GM12865 (cell line): Measurements from ENCODE around the gene DOK6.
"Not testable (repeated sequence)": the region's sequence is repeated elsewhere in the genome, so short reads cannot be mapped to it uniquely, and the experiment has no call there.

ENCODE experiments used
- DNase-seq: peaks from one replicate; pipeline ENCODE4 v3.0.0; 2010; ENCODE audit warnings: low read depth
- H3K4me3 ChIP-seq: 2 replicates; pipeline ENCODE4 v1.5.1; 2011; ENCODE audit warnings: mild to moderate bottlenecking, low read depth, low read length, control low read depth
- TF ChIP-seq, protein P1 (sequence below): IDR thresholded peaks from 2 replicates; pipeline ENCODE4 v1.5.1; 2011; ENCODE audit warnings: low read length, control low read depth, low read depth, inconsistent platforms; ENCODE audit not compliant: insufficient read depth; ENCODE audit errors: missing control alignments

The DOK6 gene

DNA sequence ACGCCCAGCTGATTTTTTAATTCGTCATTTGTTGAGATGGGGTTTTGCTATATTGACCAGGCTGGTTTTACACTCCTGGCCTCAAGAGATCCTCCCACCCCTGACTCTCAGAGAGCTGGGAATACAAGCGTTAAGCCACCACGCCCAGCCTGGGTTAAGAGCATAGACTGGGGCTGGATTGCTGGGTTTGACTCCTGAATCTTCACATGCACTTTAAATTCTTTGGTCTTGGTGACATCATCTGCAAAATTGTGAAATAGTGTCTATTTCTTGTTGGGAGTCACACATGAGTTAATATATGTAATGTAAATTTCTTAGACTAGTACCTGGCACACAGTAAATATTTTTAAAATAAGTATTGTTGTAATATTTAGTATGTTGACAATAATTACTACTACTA, 257.4 kb downstream of the DOK6 start:
- TF ChIP-seq, protein P1, sequence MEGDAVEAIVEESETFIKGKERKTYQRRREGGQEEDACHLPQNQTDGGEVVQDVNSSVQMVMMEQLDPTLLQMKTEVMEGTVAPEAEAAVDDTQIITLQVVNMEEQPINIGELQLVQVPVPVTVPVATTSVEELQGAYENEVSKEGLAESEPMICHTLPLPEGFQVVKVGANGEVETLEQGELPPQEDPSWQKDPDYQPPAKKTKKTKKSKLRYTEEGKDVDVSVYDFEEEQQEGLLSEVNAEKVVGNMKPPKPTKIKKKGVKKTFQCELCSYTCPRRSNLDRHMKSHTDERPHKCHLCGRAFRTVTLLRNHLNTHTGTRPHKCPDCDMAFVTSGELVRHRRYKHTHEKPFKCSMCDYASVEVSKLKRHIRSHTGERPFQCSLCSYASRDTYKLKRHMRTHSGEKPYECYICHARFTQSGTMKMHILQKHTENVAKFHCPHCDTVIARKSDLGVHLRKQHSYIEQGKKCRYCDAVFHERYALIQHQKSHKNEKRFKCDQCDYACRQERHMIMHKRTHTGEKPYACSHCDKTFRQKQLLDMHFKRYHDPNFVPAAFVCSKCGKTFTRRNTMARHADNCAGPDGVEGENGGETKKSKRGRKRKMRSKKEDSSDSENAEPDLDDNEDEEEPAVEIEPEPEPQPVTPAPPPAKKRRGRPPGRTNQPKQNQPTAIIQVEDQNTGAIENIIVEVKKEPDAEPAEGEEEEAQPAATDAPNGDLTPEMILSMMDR = no peak
- no peak for DNase-seq
- H3K4me3 ChIP-seq = no peak overlapping the region

DNA sequence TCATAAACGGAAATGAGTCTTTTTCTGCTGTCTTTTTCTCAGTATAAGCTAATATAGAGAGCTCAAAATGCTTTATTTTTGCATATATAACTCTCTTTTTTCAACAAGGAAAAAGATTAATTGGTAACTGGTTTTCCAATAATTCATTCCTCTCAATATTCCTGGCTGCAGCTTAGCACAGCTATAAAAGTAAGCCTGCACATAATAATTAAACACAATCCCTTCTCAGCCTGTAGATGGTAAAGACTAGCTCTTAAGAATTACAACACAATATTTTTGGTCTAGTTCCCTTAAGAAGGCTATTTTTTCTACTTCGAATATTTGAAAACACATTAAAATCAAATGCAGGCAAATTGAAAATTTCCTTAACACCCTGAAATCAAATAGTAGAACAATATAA, 258.0 kb downstream of the DOK6 start:
- H3K4me3 ChIP-seq = no peak overlapping the region
- DNase-seq = no peak
- TF ChIP-seq, protein P1 = no peak

DNA sequence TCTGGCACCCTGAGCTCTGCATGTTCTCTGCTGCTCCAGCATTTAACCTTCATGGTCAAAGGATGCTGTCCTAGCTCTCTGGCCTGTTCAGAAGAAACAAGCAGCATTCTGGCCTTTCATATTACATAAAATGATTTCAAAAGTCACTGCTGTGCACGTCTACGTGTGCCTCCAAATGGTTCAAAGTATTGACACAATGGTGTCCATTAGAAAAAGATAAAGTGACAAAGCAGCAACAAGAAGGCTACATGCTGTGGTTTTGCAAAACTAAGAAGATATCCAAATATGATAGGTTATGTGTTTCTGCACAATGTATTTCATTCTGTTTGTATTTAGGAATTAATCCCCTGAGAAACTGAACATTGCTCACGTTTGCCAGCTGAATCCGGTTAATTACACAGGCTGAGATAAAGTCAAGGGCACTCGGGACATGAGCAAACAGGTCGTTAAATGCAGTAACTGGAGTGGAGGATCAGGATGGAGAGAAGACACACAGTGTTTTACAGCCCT, 258.5 kb downstream of the DOK6 start:
- TF ChIP-seq, protein P1 = no peak
- no peak overlapping the region for H3K4me3 ChIP-seq
- no peak for DNase-seq

DNA sequence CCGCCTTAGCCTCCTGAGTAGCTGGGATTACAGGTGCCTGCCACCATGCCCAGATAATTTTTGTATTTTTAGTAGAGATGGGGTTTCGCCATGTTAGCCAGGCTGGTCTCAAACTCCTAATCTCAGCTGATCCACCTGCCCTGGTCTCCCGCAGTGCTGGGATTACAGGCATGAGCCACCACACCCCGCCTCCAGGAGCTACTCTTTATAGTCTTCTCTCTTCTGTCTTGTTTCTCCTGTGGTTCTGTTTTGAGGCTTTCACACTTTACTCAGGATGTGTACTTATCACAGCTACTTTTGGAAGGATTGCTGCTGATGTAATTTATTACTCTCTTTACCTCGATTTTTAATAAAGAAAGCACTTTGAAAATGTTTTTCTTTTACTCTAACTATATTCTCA, 261.4 kb downstream of the DOK6 start:
- not testable (repeated sequence) for DNase-seq

DNA sequence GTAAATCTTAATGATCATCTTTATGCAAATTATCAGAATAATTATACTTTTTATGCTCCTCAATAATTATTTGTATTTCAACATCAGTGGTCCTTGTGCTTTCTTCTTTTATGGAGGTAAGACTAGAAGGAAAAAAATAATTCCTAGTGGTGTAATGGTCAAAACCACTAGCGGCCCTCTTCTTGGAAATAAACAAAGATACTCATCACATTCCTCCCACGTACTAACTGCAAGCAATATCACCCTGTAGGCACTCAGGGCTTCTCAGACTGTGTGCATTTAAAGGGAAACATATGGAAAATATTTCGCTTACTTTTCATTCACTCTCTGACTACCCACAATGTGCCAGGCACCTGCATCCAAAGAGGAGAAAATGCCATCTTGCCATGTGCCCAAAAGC, 263.7 kb downstream of the DOK6 start:
- TF ChIP-seq, protein P1 = no peak
- H3K4me3 ChIP-seq = no peak overlapping the region
- DNase-seq = no peak

More for the DNA sequence above, 261.4 kb downstream of the DOK6 start:
- not testable (repeated sequence) for H3K4me3 ChIP-seq

DNA sequence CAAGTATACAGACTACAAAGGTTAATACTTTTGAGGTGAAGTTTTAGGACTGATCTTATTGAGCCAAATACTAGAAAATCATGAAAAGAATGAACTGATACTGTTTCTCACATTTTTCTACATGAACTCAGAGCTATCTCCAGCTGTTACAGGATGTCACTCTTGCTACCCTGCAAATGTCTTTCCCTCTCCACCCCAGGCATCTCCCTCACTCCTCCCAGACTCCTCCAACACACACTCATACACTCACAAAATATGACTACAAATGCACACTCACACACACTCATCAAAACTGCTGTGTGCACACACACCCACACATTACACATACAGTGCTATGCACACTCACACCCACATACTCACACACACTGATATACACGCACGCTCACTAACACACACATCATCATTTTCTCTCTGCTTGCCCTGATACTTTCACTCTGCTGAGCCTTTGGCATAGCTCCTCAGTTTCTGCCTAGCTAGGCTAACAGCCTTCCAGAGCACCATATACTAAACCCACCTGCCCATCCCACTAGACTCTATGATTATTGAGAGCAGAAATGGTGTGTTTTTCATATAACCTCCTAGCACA, 273.7 kb downstream of the DOK6 start:
- no peak for DNase-seq
- TF ChIP-seq, protein P1 = no peak
- H3K4me3 ChIP-seq = no peak overlapping the region

DNA sequence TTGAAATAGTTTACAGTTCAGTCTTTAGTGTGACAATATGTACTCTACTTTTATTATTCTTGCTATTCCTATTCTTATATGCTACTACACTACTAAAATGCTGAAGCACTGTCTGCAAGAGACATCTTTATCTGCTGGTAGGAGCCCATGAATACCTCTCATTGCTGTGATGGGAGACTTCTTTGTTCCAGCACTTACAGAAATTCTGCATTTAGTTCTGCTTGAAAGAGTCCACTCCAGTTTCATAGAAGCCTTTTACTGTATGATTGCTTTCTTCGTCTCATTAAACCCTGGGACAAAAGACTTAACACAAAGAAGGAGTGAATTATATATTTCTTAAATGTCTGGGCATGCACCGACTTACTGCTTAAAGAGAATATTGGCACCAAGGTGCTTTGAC, 274.3 kb downstream of the DOK6 start:
- TF ChIP-seq, protein P1 = no peak
- H3K4me3 ChIP-seq = no peak overlapping the region
- no peak for DNase-seq
